Neutrophil (primary cell): Measurements from ENCODE around the gene VPS8.

Experiments used
- H3K27ac ChIP-seq: fragments of 200-600 bp; sonication (generic); 2 replicates; pipeline ENCODE4 v1.5.1; 2016; ENCODE audit warnings: mild to moderate bottlenecking, moderate library complexity
- H3K27me3 ChIP-seq: fragments of 200-600 bp; sonication (generic); 2 replicates; pipeline ENCODE4 v1.6.0; 2016; ENCODE audit warnings: mild to moderate bottlenecking
- H3K36me3 ChIP-seq: fragments of 200-600 bp; sonication (generic); 2 replicates; pipeline ENCODE4 v1.5.1; 2017
- H3K4me1 ChIP-seq, 2 experiments: fragments of 200-600 bp in 1 of 2; sonication (generic) in 1 of 2; 1 replicate in 1 of 2; 2 replicates in 1 of 2; pipeline versions ENCODE4 v1.5.1 to v1.6.1; 2013 to 2016; ENCODE audit warnings: low read depth in 1 of 2, low read length in 1 of 2, mild to moderate bottlenecking in 1 of 2, moderate library complexity in 1 of 2; ENCODE audit not compliant: control insufficient read depth in 1 of 2, insufficient read depth in 1 of 2
- H3K4me3 ChIP-seq, 2 experiments: fragments of 200-600 bp in 1 of 2; sonication (generic) in 1 of 2; 1 replicate in 1 of 2; 2 replicates in 1 of 2; pipeline ENCODE4 v1.5.1; 2013 to 2016; ENCODE audit warnings: low read depth in 1 of 2, low read length in 1 of 2, mild to moderate bottlenecking in 1 of 2, moderate library complexity in 1 of 2
- H3K9me3 ChIP-seq: fragments of 200-600 bp; sonication (generic); 2 replicates; pipeline ENCODE4 v1.5.1; 2016
- TF ChIP-seq, protein P1 (sequence below): fragments of 200-600 bp; sonication (generic); IDR thresholded peaks from 2 replicates; pipeline ENCODE4 v1.5.1; 2016; ENCODE audit warnings: antibody characterized with exemption

The VPS8 gene

GRCh38 chr3:184848934-184849333, 37.0 kb downstream of the VPS8 start:
- Histone ChIP-seq H3K4me3 (no peak overlapping the region), H3K36me3 (peaks cover 74% of the 10 kb centered on the region), H3K9me3 (no peaks in the 10 kb centered on the region), H3K4me1 (no peaks in the 10 kb centered on the region), H3K27ac (no peak overlapping the region), H3K27me3 (no peaks in the 10 kb centered on the region)
- TF ChIP-seq, protein P1, sequence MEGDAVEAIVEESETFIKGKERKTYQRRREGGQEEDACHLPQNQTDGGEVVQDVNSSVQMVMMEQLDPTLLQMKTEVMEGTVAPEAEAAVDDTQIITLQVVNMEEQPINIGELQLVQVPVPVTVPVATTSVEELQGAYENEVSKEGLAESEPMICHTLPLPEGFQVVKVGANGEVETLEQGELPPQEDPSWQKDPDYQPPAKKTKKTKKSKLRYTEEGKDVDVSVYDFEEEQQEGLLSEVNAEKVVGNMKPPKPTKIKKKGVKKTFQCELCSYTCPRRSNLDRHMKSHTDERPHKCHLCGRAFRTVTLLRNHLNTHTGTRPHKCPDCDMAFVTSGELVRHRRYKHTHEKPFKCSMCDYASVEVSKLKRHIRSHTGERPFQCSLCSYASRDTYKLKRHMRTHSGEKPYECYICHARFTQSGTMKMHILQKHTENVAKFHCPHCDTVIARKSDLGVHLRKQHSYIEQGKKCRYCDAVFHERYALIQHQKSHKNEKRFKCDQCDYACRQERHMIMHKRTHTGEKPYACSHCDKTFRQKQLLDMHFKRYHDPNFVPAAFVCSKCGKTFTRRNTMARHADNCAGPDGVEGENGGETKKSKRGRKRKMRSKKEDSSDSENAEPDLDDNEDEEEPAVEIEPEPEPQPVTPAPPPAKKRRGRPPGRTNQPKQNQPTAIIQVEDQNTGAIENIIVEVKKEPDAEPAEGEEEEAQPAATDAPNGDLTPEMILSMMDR = no peak

GRCh38 chr3:184850201-184850600, 38.2 kb downstream of the VPS8 start:
- Histone ChIP-seq H3K36me3 (peaks cover 84% of the 10 kb centered on the region), H3K9me3 (no peaks in the 10 kb centered on the region), H3K4me1 (no peaks in the 10 kb centered on the region), H3K4me3 (no peak overlapping the region), H3K27me3 (no peaks in the 10 kb centered on the region), H3K27ac (no peak overlapping the region)
- TF ChIP-seq, protein P1 = no peak

- TF ChIP-seq, protein P1 = no peak
- Histone ChIP-seq H3K36me3 (peaks cover 98% of the 10 kb centered on the region), H3K9me3 (no peaks in the 10 kb centered on the region), H3K4me1 (no peaks in the 10 kb centered on the region), H3K27me3 (no peaks in the 10 kb centered on the region), H3K4me3 (no peak overlapping the region), H3K27ac (no peak overlapping the region)
Observed at GRCh38 chr3:184857099-184857498, 45.1 kb downstream of the VPS8 start.

DNA sequence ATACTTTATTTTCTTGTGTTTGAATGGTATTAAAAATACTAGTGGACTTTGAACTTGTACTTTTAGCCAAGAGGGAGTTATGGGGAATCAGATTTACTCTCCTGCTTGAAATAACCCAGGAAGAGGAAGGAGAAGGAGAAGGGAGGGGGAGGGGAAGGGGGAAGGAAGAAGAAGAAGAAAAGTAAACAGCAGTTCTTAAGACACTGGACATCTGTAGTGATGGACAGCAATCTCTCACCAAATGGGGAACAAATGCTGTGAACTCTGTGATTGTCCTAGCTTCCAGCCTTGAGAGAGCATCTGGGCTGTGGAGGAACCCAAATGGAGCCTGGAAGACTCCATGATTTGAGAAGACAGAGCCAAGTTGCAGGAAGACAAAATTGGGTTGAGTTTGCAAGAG, 52.0 kb downstream of the VPS8 start:
- H3K27me3 ChIP-seq = no peaks in the 10 kb centered on the region
- peaks cover 9 to 10% of the 10 kb centered on the region in 2 experiments for H3K4me1 ChIP-seq
- no peaks in the 10 kb centered on the region for H3K9me3 ChIP-seq
- peak overlapping the region; percentile 80 for H3K27ac ChIP-seq
- H3K36me3 ChIP-seq = peaks cover 83% of the 10 kb centered on the region
- TF ChIP-seq, protein P1 = no peak
- peak overlapping the region in 1 of 2 experiments; percentile 0 for H3K4me3 ChIP-seq

- TF ChIP-seq, protein P1 = no peak
- Histone ChIP-seq H3K4me3 (no peak overlapping the region), H3K27ac (no peak overlapping the region), H3K4me1 (peaks cover 9 to 10% of the 10 kb centered on the region in 2 experiments), H3K9me3 (no peaks in the 10 kb centered on the region), H3K27me3 (no peaks in the 10 kb centered on the region), H3K36me3 (peaks cover 83% of the 10 kb centered on the region)
Observed at GRCh38 chr3:184868477-184868876, 56.5 kb downstream of the VPS8 start.

- TF ChIP-seq, protein P1 = no peak
- H3K27ac ChIP-seq = no peak overlapping the region
- H3K9me3 ChIP-seq = no peaks in the 10 kb centered on the region
- peaks cover 93% of the 10 kb centered on the region for H3K36me3 ChIP-seq
- H3K27me3 ChIP-seq = no peaks in the 10 kb centered on the region
- no peak overlapping the region for H3K4me3 ChIP-seq
- H3K4me1 ChIP-seq = no peaks in the 10 kb centered on the region
Observed at GRCh38 chr3:184872200-184872599, 60.2 kb downstream of the VPS8 start.
